ENCODE results near the gene NF2.

DNA sequence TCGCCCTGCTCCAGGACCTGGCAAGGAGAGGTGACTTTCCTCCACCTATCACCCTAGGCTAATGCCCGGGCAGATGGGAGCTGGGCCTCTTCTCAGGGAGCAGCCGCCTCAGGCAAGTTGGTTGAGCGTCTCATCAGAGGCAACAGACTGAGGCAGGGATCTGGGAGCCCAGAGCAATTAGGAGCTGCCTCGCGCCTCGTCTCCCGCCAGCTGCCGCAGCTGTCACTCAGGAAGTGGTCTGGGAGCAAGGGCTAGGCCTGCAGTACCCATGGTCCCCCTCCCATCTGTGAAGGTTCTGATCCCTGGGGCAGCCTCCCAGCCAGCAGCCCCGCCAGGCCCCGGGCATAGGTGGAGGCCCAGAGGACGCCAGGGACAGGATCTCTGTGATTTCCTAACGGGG, 111.8 kb downstream of the NF2 start:
- TF ChIP-seq POLR2A (IDR thresholded peaks at IDR 0.05) = no peak
- TF ChIP-seq, protein P1, sequence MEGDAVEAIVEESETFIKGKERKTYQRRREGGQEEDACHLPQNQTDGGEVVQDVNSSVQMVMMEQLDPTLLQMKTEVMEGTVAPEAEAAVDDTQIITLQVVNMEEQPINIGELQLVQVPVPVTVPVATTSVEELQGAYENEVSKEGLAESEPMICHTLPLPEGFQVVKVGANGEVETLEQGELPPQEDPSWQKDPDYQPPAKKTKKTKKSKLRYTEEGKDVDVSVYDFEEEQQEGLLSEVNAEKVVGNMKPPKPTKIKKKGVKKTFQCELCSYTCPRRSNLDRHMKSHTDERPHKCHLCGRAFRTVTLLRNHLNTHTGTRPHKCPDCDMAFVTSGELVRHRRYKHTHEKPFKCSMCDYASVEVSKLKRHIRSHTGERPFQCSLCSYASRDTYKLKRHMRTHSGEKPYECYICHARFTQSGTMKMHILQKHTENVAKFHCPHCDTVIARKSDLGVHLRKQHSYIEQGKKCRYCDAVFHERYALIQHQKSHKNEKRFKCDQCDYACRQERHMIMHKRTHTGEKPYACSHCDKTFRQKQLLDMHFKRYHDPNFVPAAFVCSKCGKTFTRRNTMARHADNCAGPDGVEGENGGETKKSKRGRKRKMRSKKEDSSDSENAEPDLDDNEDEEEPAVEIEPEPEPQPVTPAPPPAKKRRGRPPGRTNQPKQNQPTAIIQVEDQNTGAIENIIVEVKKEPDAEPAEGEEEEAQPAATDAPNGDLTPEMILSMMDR (IDR thresholded peaks at IDR 0.05) = no peak

All from testis (tissue), 2 donors.